NCI-H146 (cell line): Measurements from ENCODE around the gene WDR48.

Source experiments
- DNase-seq: peaks from one replicate; lab custom pipeline; 2025; lab: John Stamatoyannopoulos, UW

WDR48 gene

DNA sequence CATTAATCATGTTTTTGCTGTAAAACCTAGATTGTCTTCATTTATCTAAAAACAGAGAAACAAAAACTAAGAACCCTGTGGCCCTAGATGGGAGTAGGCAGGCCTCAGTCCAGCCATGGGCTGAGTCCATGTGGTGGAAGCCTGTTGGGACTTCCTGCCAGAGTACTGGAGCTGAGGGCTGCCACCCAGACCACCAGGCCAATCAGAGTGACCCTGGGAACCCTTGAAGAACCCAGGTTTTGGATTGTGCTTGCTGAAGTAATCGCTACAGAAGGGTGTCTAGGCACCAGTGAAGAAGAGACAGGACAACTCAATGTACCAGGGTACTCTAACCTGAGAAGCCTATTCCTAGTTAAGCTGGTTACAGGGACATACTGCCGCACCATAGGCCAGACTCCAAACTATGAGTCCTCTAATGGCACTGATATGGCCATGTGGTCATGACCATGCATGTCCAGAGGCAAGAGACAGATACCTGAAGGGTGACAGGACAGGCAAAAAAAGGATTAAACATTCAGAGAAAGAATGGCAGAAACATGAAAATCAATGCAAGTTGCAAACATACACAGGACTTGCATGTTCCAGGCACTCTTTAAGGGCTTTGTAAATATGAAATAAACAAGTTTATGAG, 88.6 kb downstream of the WDR48 start:
- no peak for DNase-seq

DNA sequence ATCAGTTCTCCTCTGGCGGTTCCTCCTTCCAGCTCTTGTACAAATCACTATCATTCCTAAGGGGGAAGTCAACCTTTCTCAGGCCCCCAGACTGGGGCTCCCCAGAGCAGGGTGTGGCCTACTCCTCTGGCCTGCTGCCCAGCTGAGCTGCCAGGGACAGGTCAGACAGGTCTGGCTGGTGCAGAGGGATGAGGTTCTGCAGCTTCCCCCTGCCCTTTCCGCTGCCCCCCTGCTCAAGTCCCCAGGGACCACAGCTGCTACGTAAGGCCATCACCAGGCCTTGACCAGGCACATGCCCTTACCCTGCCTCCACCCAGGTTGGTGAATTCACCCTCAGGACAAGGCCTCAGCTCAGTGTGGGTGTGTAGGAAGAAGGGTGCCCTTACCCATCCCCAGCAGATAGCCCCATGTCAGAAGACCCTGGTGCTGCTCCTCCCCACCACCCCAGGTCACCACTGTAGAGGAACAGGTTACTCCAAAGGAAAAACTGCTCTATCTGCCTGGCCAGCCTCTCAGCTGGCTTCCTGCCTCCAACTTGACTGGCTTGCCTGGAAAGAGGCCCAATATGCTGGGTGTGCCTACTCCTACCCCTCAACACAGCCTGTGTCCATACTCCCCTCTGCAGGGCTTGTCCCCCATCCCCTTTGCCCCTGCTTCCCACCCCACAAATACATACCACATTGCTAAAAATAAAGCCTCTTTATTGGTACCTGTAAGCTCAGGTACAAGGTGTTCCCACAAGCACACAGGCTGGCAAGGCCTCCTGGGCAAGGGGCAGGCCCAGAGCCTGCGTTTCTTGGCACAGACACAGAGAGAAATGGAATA, 89.6 kb downstream of the WDR48 start:
- DNase-seq, result no peak

DNA sequence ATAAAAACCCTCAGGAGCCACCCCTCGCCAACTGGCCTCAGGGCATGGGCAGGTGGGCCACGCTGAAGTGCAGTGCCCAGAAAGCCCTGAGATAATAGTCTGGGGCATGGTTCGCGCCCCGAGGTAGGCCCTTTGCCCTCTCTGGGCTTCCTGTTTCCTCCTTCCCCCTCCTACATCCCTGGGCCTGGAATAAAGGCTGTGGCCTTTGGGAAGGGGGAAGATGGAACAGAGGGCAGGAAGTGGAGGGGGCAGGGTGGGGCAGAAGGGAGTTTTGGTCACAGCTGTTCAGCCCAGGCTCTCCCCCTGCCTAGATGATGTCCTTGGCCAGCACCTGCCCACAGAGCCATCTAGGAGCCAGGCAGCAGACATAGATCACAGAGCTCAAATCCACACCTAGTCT, 90.3 kb downstream of the WDR48 start:
- peak; percentile 47 for DNase-seq

DNA sequence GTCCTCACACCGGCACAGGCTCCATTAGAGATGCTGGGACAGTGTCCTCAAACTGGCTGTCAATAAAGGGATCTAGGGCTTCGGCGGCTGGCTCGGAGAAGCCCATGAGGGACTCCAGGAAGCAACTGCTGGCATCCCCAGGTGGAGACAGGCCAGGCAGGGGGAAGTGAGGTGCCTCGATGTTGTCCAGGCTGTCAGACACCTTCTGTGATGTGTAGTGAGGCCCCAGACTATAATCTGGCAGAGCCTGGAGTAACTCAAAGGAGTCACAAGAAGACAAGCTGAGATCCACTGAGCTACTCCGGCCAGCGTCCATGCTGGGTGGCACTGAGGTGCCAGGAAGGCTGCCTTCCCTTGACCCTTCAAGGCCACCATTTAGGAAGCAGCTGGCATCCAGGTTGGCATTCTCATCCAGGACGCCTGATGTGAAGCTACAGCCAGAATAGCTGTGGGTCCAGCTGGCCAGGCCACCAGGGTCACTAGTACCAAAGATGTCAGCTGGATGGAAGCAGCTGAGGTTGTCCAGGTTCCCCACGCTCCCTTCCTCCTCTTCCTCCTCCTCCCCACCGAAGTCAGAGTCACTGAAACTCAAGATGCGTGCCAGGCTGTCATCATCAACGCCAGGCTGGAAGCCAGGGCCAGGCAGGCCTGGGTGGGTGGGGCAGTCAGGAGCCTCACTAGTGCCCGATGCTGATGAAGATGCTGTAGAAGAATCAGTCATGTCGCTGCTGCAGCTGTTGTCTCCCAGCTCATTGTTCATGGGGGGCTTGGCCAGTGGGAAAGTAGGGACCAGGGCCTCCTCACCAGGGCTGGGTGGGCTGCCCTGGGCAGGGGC, 91.5 kb downstream of the WDR48 start:
- DNase-seq, result no peak

DNA sequence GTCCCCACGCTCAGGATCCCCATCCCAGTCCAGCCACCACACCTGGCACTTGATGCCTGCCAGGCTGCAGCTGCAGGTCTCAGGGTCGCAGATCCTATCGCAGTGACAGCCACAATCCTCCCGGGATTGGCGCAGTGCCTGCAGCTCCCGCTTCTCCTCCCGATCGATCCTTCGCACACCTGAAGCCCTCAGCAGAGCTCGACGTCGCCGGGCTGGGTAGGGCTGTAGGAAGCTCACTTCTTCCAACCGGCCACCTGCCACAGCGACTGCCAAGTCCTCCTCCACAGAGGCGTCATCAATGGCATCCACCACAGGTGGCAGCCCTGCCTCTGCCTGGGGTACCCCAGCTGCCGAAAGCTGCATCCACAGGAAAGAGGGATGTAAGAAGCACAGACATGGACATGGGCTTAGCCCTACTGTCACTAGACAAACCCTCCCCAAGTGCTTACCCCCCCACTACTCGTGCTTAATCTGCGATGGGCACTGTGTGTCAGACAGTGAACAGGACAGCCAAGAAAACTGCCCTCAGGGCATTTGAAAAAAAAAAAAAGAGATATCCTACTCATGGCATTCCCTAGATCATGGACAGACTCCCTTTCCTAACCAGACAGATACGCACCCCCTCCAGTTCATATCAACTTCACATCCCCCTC, 92.4 kb downstream of the WDR48 start:
- DNase-seq, result peak; percentile 5

DNA sequence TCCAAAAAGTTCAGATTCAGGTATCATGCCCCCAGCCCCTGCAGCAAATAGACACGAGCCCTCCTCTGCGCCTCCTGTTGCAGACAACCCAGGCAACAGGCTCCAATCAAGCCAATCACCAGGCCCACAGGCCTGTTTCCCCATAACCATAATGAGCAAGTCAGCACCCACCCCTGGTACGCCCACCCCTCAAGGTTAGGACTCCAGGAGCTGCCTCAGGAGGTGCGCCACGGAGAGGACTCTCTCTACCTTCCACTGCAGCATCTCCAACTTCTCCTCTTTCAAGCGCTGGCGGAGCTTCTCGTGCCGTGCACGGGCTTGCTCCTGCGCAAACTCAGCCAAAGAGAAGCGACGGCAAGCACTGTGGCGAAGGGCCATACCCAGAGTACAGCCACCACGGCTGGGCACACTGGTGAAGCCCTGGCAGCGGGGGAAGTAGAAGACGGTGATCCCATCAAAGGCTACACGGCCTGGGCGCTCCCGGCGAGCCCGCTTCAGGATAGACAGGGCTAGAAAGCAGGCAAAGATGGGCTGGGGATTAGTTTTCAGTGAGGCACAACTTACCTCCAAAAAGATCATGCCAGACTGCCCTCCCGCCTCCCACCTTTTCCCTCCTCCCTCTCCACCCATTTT, 93.0 kb downstream of the WDR48 start:
- no peak for DNase-seq

- DNase-seq, result no peak
Measured at GRCh38 chr3:39146083-39146501, 94.3 kb downstream of the WDR48 start.
